Aorta (tissue), 5 donors: ENCODE measurements around the gene GRB7. TPM values are rescaled to one million over a fixed set of nuclear protein-coding genes. Genes with fewer than 3 reads are reported as not detected.

Experiments used
- ATAC-seq: fragments of 200-7000 bp; cut with Tn5 transposase; one replicate; pipeline ENCODE4 v1.9.1; 2022; ENCODE audit warnings: moderate library complexity; ENCODE audit not compliant: low FRiP score
- DNase-seq, 2 donors: peaks; one replicate each; pipeline ENCODE4 v3.0.0-alpha.2; 2020
- H3K27ac ChIP-seq, 2 donors: one replicate each; pipeline ENCODE4 v1.5.1; 2013; ENCODE audit warnings: low read length in 2 of 2, mild to moderate bottlenecking in 2 of 2, moderate library complexity in 2 of 2, control low read depth in 1 of 2, inconsistent platforms in 1 of 2, low read depth in 1 of 2
- H3K27me3 ChIP-seq, 2 donors: one replicate each; pipeline ENCODE4 v1.6.1; 2013; ENCODE audit warnings: control low read depth in 1 of 2, low read length in 1 of 2, mild to moderate bottlenecking in 1 of 2, moderate library complexity in 1 of 2; ENCODE audit not compliant: insufficient read depth in 2 of 2, control insufficient read depth in 1 of 2
- H3K36me3 ChIP-seq, 2 donors: one replicate each; pipeline ENCODE4 v1.6.1; 2013; ENCODE audit warnings: control low read depth in 1 of 2, low read length in 1 of 2, mild to moderate bottlenecking in 1 of 2; ENCODE audit not compliant: insufficient read depth in 2 of 2, control insufficient read depth in 1 of 2
- H3K4me1 ChIP-seq, 2 donors: one replicate each; pipeline ENCODE4 v1.6.1; 2013; ENCODE audit warnings: low read length in 2 of 2, control low read depth in 1 of 2, mild to moderate bottlenecking in 1 of 2, moderate library complexity in 1 of 2; ENCODE audit not compliant: insufficient read depth in 2 of 2, control insufficient read depth in 1 of 2
- H3K4me3 ChIP-seq, 2 donors: one replicate each; pipeline ENCODE4 v1.5.1; 2013; ENCODE audit warnings: low read length in 2 of 2, control low read depth in 1 of 2, mild to moderate bottlenecking in 1 of 2
- H3K9me3 ChIP-seq: one replicate; pipeline ENCODE4 v1.6.1; 2013; ENCODE audit warnings: mild to moderate bottlenecking, low read length; ENCODE audit not compliant: control insufficient read depth
- WGBS, 2 donors: extraction: QIAGEN DNeasy Blood & Tissue Kit; methylation state at CpG; one replicate each; pipeline ENCODE4 v1.1.7; 2013; 5-methylcytosine and 5-hydroxymethylcytosine counted together
- intact Hi-C, 2 donors: fragments of 100-400 bp; cut with DNase I; formaldehyde crosslinking; loops; one replicate each; pipeline versions ENCODE4 v1.14.2 to v1.15.0; 2022
- polyA plus RNA-seq, 2 donors: library from polyadenylated mRNA; stranded (reverse); fragments of 200-250 nt; gene quantifications; one replicate each; pipeline ENCODE4 v1.2.3, GENCODE V29; 2013
- total RNA-seq, 2 donors: library from RNA; stranded (reverse); fragmentation: NEBNext Ultra II Directional; extraction: Animal tissue kit (Norgen Biotek cat#: 25700); gene quantifications; one replicate each; pipeline ENCODE4 v1.2.1, GENCODE V29; 2021
- donor health status: healthy with polysubstance abuse.
- donor health status: Bipolar disorder and iron deficiency.
- donor health status: DM: no; HTN: no; CAD: no.
- donor health status: DM: no; HTN: no; CAD: no.
- donor health status: DM: yes; HTN: yes; CAD: no.

GRB7 gene
- total and polyA plus RNA-seq, 4 donors: 0.23 to 1.6 (median 0.59) TPM

DNA sequence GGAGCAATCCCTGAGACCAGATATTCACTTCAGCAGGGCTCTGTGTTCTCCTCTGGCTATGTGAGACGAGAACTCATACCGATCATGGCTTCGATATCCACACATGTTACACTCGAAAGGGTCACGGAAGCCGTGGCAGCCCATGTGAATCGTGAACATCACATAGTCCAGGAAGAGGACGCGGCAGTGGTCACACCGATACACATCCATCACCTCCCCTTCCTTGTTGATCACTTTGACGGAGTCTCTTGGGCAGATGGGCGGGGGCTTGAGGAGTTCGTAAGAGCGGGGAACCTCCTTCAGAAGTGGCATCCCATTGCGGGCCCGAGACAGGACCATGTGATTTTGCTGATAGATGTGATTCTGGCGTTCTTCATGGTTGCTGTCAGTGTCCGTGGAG is 28.0 kb downstream of the GRB7 start:
- intact Hi-C loops: no loop called here
- DNase-seq (no peak), ATAC-seq (no peak)
- Histone ChIP-seq H3K4me3 (no peak overlapping the region), H3K4me1 (no peaks in the 10 kb centered on the region), H3K27ac (no peak overlapping the region), H3K27me3 (no peaks in the 10 kb centered on the region), H3K36me3 (no peaks in the 10 kb centered on the region), H3K9me3 (no peaks in the 10 kb centered on the region)
- 90 to 92% methylated on average over 18 of the region's 18 CpGs for WGBS, 2 donors

DNA sequence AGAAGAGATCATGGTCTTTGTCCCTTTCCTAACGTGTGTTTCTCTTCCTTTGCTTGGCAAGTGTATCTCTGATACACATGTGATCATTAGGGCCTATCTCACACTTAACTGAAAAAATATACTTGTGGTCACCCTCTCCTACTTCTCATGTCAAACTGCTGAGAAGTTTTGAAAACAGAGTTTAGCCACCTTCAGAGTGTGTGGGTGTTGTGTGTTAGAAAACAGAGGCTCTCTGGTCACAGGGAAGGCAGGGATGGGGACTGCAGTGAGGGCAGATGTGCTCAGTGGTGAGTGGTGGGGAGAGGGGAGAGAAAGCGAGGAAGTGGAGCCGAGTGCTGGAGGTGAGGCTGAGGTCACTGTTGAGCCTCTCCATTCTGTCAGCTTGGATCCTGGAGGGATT is 29.4 kb downstream of the GRB7 start:
- ATAC-seq (no peak), DNase-seq (no peak)
- Histone ChIP-seq H3K4me1 (no peaks in the 10 kb centered on the region), H3K27ac (no peak overlapping the region), H3K4me3 (no peak overlapping the region), H3K9me3 (no peaks in the 10 kb centered on the region), H3K36me3 (no peaks in the 10 kb centered on the region), H3K27me3 (no peaks in the 10 kb centered on the region)
- 74 to 80% methylated on average over 3 of the region's 3 CpGs for WGBS, 2 donors
- intact Hi-C loops: no loop called here

DNA sequence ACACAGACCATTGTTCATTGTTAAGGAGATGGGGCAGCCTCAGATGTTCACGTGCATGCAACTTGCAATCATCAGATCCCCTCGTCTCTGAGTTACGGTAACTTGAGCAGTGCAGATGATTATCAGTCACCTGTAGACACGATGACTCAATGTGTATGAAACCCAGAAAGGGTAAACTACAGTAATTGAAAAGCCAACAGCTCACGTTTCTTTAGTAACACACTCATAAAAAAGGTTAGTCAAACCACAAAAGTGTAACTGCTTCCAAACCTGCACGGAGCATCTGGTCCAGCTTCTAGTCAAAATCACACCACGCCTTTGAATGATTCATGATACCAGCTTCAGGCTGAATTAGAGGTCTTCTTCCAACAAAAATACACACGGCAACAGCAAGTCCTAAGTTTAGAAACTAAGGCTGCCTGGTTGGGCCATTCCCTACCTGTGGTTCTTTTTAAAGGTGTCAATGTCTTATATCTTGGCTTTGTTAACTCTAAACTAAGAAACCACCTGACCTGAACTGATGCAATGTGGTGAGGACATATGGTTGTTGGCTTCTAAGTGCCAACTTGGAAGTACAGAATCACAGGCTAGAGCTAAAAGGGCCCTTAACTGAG is 32.3 kb downstream of the GRB7 start:
- intact Hi-C loops: no loop called here
- 53 to 58% methylated on average over 8 of the region's 8 CpGs for WGBS, 2 donors
- no peak overlapping the region for H3K4me3 ChIP-seq
- DNase-seq: no peak
- ATAC-seq: no peak
- no peaks in the 10 kb centered on the region for H3K4me1 ChIP-seq
- no peak overlapping the region for H3K27ac ChIP-seq
- H3K9me3 ChIP-seq: no peaks in the 10 kb centered on the region
- H3K27me3 ChIP-seq: no peaks in the 10 kb centered on the region
- no peaks in the 10 kb centered on the region for H3K36me3 ChIP-seq

DNA sequence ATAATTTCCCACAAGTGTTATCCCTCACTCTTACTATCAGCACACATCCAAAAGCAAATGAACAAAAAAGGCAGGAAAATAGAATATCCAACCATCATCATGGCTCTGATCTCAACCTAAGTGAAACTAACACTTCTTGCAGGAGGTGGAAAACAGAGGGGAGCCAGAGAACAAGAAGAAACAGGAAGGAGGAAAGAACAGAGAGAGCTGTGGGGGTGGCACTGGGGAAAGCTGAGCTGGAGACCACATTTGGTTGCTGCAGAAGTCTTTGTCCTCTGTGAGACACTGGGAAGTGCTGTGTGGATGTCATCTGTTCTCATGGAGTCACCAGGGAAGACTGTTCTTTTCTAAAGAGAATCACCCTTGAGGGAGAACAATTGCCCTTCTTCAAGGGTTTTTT is 34.7 kb downstream of the GRB7 start:
- H3K4me3 ChIP-seq: no peak overlapping the region
- H3K36me3 ChIP-seq: no peaks in the 10 kb centered on the region
- intact Hi-C loops: no loop called here
- H3K27me3 ChIP-seq: no peaks in the 10 kb centered on the region
- no peaks in the 10 kb centered on the region for H3K4me1 ChIP-seq
- DNase-seq (no peak), ATAC-seq (no peak)
- H3K27ac ChIP-seq: no peak overlapping the region
- no peaks in the 10 kb centered on the region for H3K9me3 ChIP-seq

DNA sequence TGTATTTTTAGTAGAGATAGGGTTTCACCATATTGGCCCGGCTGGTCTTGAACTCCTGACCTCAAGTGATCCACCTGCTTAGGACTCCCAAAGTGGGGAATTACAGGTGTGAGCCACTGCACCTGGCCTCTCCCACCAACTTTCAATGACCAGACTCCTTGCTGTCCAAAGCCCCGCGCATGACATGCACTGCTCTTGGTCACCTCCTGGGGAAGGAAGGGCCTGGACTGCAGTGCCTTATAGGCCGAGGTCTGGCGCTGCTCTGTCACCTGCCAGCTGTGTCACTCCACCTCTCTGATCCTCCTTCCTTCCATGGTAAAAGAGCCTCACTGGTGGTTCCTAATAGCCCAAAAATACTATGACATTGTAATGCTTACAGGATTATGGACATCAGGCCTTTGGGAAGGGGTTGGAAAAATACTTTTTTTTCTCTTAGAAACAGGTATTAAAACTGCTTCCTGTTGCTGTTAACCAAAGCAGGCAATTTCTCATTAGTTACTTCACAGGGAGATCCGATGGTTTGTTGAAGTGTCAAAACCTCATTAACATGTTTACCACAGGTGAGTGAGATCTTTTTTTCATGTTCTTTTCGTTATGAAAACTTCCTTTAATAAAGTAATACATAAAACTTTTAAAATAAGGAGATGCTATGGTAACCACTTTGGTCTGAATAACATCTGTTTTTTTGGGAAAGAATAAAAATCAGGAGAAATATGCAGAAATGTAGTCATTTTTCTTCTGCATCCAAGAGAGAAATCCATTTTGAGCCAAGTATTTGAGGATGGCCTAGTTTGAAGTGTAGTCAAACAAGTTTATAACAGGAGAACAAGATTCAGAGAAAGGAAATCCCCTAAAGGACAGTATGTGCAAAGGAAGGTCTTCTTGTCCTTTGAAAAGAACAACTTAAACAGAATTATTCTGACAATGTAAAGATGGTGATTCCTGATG is 35.5 kb downstream of the GRB7 start:
- Histone ChIP-seq H3K4me1 (no peaks in the 10 kb centered on the region), H3K36me3 (no peaks in the 10 kb centered on the region), H3K27me3 (no peaks in the 10 kb centered on the region), H3K9me3 (no peaks in the 10 kb centered on the region), H3K4me3 (no peak overlapping the region), H3K27ac (no peak overlapping the region)
- DNase-seq (no peak), ATAC-seq (no peak)
- 91 to 93% methylated on average over 7 of the region's 7 CpGs for WGBS, 2 donors
- intact Hi-C loops: no loop called here

DNA sequence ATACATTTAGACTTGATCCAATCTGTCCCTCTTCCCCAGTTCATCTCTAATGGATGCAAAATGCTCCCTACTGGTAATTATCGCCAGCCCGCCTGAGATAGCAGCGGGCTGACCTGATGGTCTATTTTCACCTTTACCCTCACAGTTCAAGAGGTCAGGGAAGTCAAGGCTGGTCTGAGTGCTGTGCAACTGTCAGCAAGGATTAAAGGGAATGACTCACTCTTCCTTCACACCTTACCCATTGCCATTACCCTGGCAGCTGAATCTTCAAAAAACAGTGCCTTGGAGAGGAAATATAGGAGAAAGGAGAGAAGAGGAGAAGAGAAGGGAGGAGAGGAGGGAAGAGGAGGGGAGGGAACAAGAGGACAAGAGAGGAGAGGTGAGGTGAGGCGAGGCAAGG is 36.3 kb downstream of the GRB7 start:
- H3K4me3 ChIP-seq: no peak overlapping the region
- ATAC-seq: no peak
- no peaks in the 10 kb centered on the region for H3K27me3 ChIP-seq
- WGBS, 2 donors: 90 to 96% methylated on average over 4 of the region's 4 CpGs
- no peaks in the 10 kb centered on the region for H3K36me3 ChIP-seq
- H3K27ac ChIP-seq: no peak overlapping the region
- H3K4me1 ChIP-seq: no peaks in the 10 kb centered on the region
- DNase-seq: no peak
- no peaks in the 10 kb centered on the region for H3K9me3 ChIP-seq
- intact Hi-C loops: no loop called here

DNA sequence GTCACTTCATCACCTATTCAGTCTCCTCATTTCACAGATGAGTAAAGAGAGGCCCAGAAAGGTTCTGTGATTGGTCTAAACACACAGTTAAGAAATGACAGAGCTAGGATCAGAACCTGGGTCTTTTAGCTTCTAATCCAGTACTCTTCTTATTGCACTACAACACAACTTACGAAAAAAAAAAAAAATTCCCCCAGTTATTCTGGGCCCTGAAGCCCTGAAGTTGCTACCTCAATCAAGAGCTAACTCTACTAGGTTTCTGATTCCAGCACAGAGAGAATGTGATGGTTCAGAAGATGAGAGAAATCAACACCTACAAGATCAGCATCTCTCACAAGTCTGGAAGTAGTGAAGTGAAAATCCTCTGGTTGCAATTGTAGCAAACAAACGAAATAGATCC is 37.3 kb downstream of the GRB7 start:
- ATAC-seq (no peak), DNase-seq (no peak)
- Histone ChIP-seq H3K4me1 (no peaks in the 10 kb centered on the region), H3K9me3 (no peaks in the 10 kb centered on the region), H3K4me3 (no peak overlapping the region), H3K27ac (no peak overlapping the region), H3K27me3 (no peaks in the 10 kb centered on the region), H3K36me3 (no peaks in the 10 kb centered on the region)
- intact Hi-C loops: no loop called here
- 88 to 95% methylated on average over 2 of the region's 2 CpGs for WGBS, 2 donors

DNA sequence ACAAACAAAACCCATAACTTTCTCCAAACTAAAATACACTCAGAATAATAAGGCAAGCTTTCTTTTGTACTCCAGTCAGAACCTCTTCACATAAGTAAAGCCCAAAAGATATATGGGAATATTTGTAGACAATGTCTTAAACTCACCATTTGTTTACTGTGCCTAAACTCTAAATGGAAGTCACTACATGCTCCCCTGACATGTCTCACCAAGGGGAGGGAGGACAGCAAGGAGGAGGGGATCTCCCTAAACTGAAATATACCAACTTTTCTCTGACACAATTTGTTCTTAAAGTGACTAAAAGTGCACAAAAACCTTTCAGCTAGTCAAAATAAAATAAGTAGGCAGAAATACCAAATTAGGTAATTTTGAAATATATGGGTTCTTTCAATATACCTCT is 38.5 kb downstream of the GRB7 start:
- ATAC-seq (no peak), DNase-seq (no peak)
- Histone ChIP-seq H3K4me1 (no peaks in the 10 kb centered on the region), H3K27me3 (no peaks in the 10 kb centered on the region), H3K27ac (no peak overlapping the region), H3K36me3 (no peaks in the 10 kb centered on the region), H3K4me3 (no peak overlapping the region), H3K9me3 (no peaks in the 10 kb centered on the region)
- intact Hi-C loops: no loop called here
